Thyroid gland (tissue), 4 donors: ENCODE results near the gene KLF9.

Source experiments
- CTCF ChIP-seq, 6 experiments: fragments of 200-600 bp in 3 of 6; fragments of 450-650 bp in 3 of 6; sonication (generic) in 3 of 6; IDR thresholded peaks; one replicate each; pipeline ENCODE4 v1.5.1; 2016 to 2019; ENCODE audit warnings: antibody characterized with exemption in 6 of 6, mild to moderate bottlenecking in 2 of 6, inconsistent platforms in 1 of 6, moderate library complexity in 1 of 6
- POLR2A ChIP-seq, 2 donors: fragments of 450-650 bp; IDR thresholded peaks; one replicate each; pipeline ENCODE4 v1.6.1; 2017; ENCODE audit warnings: antibody characterized with exemption in 2 of 2, mild to moderate bottlenecking in 2 of 2, moderate library complexity in 1 of 2

GRCh38 chr9:70403618-70404025, 10.8 kb downstream of the KLF9 start:
- TF ChIP-seq POLR2A (IDR thresholded peaks at IDR 0.05): no peak
- no peak for TF ChIP-seq CTCF (IDR thresholded peaks at IDR 0.05)
